GM19099 (cell line): ENCODE results near the gene LIPK.

ENCODE experiments used
- POLR2A ChIP-seq: IDR thresholded peaks from 3 replicates; pipeline ENCODE4 v1.6.1; 2011; ENCODE audit warnings: low read depth; ENCODE audit not compliant: insufficient read length; ENCODE audit errors: extremely low read depth

Gene LIPK

DNA sequence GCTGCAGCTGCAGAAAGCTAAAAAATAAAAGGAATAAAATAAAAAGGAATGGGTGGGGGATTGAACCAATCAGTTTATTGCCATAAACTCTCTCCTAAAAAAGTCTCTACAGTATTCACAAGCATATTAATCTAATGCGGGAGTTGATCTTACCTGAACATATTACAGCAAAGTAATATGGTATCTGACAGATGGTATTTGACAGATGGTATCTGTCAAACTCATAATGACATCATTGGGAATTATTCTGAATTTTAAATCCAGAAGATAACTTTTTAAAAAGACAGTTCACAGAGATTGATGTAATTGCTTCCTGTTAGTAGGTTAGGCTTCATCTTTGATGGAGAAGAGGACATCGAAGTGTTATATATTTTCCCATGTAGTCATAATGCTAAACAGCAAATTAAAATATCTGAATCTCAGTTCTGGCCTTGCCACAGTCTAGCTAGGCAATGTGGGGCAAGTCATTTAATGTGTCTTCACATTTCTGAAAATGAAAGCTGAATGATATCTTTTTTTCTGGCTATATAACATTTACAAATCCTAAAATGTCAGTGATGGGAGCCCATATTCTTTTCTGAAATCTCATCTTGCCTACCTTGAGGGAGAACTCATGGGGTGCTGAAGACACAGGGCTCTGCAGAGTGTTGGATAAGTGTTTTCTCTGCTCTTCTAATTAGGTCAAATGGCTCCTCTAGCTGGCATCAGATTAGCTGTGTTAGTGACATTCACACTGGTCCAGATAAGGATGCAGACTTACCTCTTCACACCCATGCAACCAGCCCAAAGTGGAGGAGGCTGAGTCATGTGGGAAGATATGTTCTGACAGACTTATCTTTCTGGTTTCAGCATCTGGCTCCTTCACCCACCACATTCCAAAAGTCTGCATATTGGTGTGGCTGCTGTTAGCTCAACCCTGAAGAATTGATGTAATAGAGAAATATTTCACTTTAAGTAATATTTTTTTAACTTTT is 94.4 kb downstream of the LIPK start:
- TF ChIP-seq POLR2A, result no peak
